ENCODE results near the gene PGAM5. TPM values are rescaled to one million over a fixed set of nuclear protein-coding genes. Genes with fewer than 3 reads are reported as not detected.

PGAM5 gene
- total and polyA plus RNA-seq, 7 donors = 9.6 to 37.1 (median 23.5) TPM

DNA sequence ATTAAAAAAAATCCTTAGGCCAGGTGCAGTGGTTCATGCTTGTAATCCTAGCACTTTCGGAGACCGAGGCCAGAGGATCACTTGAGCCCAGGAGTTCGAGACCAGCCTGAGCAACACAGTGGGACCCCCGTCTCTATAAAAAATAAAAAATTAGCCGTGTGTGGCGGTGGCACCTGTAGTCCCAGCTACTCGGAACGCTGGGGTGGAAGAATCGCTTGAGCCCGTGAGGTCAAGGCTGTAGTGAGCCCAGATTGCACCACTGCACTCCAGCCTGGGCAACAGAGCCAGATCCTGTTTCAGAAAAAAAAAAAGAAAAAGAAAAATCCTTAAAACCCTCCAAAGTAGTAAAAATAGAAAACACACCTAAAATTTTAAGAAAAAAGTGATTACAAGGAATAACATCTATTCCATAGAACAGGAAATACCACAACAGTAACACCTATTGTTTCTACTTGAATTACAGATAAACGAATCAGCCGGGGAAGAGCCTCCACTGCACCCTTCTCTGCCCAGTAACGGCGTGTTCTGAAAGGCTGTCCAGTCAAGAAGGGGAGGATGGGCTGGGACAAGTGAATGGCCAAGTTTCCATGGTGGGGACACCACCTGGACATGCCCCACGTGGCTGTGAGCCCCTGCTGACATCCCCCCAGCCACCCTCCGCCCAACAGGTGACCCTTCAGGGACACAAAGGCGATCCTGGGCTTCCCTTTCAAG lies 41.3 kb upstream of the PGAM5 start:
- peak; percentile 32 for DNase-seq
- Histone ChIP-seq H3K27ac (no peak overlapping the region), H3K36me3 (peaks cover 9 to 91% (median 33%) of the 10 kb centered on the region in 4 donors), H3K9me3 (no peaks in the 10 kb centered on the region), H3K27me3 (no peaks in the 10 kb centered on the region), H3K4me3 (no peak overlapping the region), H3K4me1 (no peaks in the 10 kb centered on the region)
- WGBS, 2 donors = 93 to 96% methylated on average over 17 of the region's 17 CpGs
- intact Hi-C loops (cut with DNase I) = no loop called here
- no peak for TF ChIP-seq POLR2AphosphoS5 (IDR thresholded peaks at IDR 0.05)
- TF ChIP-seq, protein P1, sequence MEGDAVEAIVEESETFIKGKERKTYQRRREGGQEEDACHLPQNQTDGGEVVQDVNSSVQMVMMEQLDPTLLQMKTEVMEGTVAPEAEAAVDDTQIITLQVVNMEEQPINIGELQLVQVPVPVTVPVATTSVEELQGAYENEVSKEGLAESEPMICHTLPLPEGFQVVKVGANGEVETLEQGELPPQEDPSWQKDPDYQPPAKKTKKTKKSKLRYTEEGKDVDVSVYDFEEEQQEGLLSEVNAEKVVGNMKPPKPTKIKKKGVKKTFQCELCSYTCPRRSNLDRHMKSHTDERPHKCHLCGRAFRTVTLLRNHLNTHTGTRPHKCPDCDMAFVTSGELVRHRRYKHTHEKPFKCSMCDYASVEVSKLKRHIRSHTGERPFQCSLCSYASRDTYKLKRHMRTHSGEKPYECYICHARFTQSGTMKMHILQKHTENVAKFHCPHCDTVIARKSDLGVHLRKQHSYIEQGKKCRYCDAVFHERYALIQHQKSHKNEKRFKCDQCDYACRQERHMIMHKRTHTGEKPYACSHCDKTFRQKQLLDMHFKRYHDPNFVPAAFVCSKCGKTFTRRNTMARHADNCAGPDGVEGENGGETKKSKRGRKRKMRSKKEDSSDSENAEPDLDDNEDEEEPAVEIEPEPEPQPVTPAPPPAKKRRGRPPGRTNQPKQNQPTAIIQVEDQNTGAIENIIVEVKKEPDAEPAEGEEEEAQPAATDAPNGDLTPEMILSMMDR (IDR thresholded peaks at IDR 0.05) = no peak
- TF ChIP-seq POLR2A (IDR thresholded peaks at IDR 0.05) = no peak
- TF ChIP-seq EP300 (IDR thresholded peaks at IDR 0.05) = no peak

DNA sequence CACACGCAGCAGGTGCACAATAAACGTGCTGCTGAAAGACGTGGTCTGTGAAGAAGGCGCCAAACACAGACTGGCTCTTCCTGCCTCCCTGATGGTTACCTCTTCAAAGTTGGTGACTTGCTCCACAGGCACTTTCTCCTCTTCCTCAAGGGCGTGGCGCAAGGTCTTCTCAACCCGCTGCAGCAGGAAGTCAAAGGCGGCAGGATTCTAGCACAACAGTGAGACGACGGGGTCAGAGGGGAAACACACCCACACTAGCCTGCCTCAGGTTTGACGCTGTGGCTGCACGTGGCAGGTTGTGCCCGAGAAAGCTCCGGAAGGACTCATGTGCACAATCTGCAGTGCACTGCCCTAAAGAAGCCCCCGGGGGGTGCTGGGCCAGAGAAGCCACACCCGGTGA lies 38.5 kb upstream of the PGAM5 start:
- no peaks in the 10 kb centered on the region for H3K4me1 ChIP-seq
- H3K27me3 ChIP-seq = no peaks in the 10 kb centered on the region
- H3K4me3 ChIP-seq = no peak overlapping the region
- H3K27ac ChIP-seq = no peak overlapping the region
- intact Hi-C loops (cut with DNase I) = no loop called here
- WGBS, 2 donors = 86 to 87% methylated on average over 16 of the region's 16 CpGs
- no peak for TF ChIP-seq POLR2A (IDR thresholded peaks at IDR 0.05)
- H3K36me3 ChIP-seq = peaks cover 9 to 89% (median 38%) of the 10 kb centered on the region in 4 donors
- peak; percentile 46 for DNase-seq
- H3K9me3 ChIP-seq = no peaks in the 10 kb centered on the region

DNA sequence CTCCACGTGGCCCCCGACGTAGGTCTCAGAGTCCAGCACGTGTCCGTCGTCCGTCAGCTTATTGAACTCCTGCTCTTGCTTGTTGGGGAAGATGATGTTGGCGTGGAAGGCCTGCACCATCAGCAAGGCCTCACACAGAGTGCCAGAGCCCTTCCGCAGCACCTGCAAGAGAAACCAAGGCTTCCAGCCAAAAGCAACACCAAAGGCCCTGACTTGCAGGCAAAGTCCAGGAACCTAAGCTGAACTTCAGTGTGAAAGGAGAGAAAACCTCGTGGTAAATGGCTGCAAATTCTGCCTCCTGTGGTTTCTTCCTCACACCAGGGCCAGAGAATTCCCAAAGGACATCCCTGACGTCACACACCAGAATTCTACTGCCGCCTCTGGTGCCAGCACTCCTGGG lies 38.0 kb upstream of the PGAM5 start:
- H3K27me3 ChIP-seq = no peaks in the 10 kb centered on the region
- peaks cover 9 to 88% (median 34%) of the 10 kb centered on the region in 4 donors for H3K36me3 ChIP-seq
- WGBS, 2 donors = 91 to 93% methylated on average over 12 of the region's 12 CpGs
- intact Hi-C loops (cut with DNase I) = no loop called here
- DNase-seq = peak; percentile 56
- H3K27ac ChIP-seq = no peak overlapping the region
- H3K9me3 ChIP-seq = no peaks in the 10 kb centered on the region
- no peak for TF ChIP-seq POLR2AphosphoS5 (IDR thresholded peaks at IDR 0.05)
- TF ChIP-seq, protein P1 (IDR thresholded peaks at IDR 0.05) = no peak
- no peak for TF ChIP-seq EP300 (IDR thresholded peaks at IDR 0.05)
- no peak for TF ChIP-seq POLR2A (IDR thresholded peaks at IDR 0.05)
- no peaks in the 10 kb centered on the region for H3K4me1 ChIP-seq
- H3K4me3 ChIP-seq = no peak overlapping the region

DNA sequence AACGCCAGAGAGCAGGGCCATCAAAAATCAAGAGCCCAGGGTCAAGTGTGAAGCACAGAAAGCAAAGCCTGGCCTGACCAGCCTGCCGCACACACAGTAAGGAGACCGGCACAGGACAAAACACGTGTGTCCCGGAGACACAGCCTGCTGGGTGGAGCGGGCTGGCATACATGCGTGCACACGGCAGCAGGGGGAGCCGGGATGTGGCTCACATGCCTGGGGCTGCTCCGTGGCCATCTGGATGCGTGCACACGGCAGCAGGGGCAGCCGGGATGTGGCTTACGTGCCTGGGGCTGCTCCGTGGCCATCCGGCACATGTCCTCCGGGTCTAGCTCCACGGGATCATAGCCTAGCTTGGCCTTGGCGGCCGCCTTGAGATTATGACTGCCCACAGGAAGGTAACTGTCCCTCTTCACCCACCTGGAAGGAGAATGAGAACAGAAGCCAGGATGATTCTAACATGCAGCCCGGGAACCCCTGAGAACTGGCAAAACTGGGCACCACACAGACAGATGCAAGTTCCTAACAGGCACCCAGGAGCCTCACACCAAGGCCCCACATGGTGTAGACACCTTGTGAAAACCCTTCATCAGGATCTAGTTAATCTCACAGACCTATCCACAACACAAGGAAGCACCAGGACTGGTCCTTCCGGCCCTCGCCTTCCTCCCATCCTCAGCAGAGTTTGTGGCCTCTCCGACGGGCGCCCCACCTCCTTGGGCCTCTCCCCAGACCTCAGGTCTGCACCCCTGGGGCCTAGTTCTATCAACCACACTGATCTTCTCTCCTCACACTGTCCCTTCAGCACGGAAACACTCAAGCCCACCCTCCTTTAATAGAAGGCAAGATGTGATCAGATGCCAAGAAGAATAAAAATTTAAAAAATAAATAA lies 37.1 kb upstream of the PGAM5 start:
- Histone ChIP-seq H3K9me3 (no peaks in the 10 kb centered on the region), H3K4me1 (no peaks in the 10 kb centered on the region), H3K27me3 (no peaks in the 10 kb centered on the region), H3K4me3 (no peak overlapping the region), H3K36me3 (peaks cover 9 to 88% (median 30%) of the 10 kb centered on the region in 4 donors), H3K27ac (no peak overlapping the region)
- DNase-seq = peak; percentile 37
- TF ChIP-seq EP300 (IDR thresholded peaks at IDR 0.05) (no peak), POLR2A (IDR thresholded peaks at IDR 0.05) (no peak), POLR2AphosphoS5 (IDR thresholded peaks at IDR 0.05) (no peak)
- TF ChIP-seq, protein P1 (IDR thresholded peaks at IDR 0.05) = no peak
- intact Hi-C loops (cut with DNase I) = no loop called here
- WGBS, 2 donors = 95% methylated on average over 27 of the region's 27 CpGs

DNA sequence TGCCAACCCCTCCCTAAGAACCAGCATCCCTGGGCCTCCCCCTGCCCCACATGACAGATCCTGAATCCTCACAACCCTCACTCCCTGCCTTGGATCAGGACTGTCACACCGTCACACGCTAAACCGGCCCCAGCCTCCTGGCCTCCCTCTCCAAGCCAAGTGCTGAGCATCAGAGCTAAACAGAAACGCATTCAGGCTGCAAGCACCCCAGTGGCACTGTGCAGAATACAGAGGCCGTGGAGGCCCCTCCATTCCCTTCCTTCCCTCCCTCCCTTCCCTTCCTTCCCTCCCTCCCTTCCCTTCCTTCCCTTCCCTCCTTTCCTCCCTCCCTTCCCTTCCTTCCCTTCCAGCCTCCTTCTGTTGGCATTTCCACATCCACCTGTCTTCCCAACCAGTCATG lies 36.1 kb upstream of the PGAM5 start:
- no peaks in the 10 kb centered on the region for H3K4me1 ChIP-seq
- no peaks in the 10 kb centered on the region for H3K9me3 ChIP-seq
- intact Hi-C loops (cut with DNase I) = no loop called here
- TF ChIP-seq POLR2A (IDR thresholded peaks at IDR 0.05) = no peak
- no peak for TF ChIP-seq POLR2AphosphoS5 (IDR thresholded peaks at IDR 0.05)
- no peak for TF ChIP-seq EP300 (IDR thresholded peaks at IDR 0.05)
- TF ChIP-seq, protein P1 (IDR thresholded peaks at IDR 0.05) = no peak
- no peaks in the 10 kb centered on the region for H3K27me3 ChIP-seq
- peaks cover 9 to 89% (median 28%) of the 10 kb centered on the region in 4 donors for H3K36me3 ChIP-seq
- H3K4me3 ChIP-seq = no peak overlapping the region
- no peak for DNase-seq
- H3K27ac ChIP-seq = no peak overlapping the region
- 97 to 98% methylated on average over 5 of the region's 5 CpGs for WGBS, 2 donors
